Astrocyte (in vitro differentiated cells and primary cell): ENCODE results near the gene MYO3B. TPM values are rescaled to one million over a fixed set of nuclear protein-coding genes. Genes with fewer than 3 reads are reported as not detected.

ENCODE experiments used
- DNase-seq: peaks from one replicate; pipeline ENCODE4 v3.0.0-alpha.2; 2010; ENCODE audit warnings: low read depth
- FAIRE-seq: peaks from 2 replicates; lab custom pipeline; 2011; peaks lifted over from hg19 to GRCh38; lab: Jason Lieb, UNC
- H2AFZ ChIP-seq: 2 replicates; pipeline ENCODE4 v1.6.0; 2012; ENCODE audit warnings: low read depth, low read length, inconsistent platforms
- H3K27ac ChIP-seq: 2 replicates; pipeline ENCODE4 v1.5.1; 2011; ENCODE audit warnings: low read depth, low read length, inconsistent platforms
- H3K27me3 ChIP-seq: 2 replicates; pipeline ENCODE4 v1.6.0; 2011; ENCODE audit warnings: low read length, inconsistent platforms; ENCODE audit not compliant: insufficient read depth
- H3K36me3 ChIP-seq: 2 replicates; pipeline ENCODE4 v1.5.1; 2011; ENCODE audit warnings: low read length, inconsistent platforms; ENCODE audit not compliant: insufficient read depth
- H3K4me1 ChIP-seq: 2 replicates; pipeline ENCODE4 v1.5.1; 2011; ENCODE audit warnings: low read length, inconsistent platforms; ENCODE audit not compliant: insufficient read depth
- H3K4me2 ChIP-seq: 2 replicates; pipeline ENCODE4 v1.6.0; 2012; ENCODE audit warnings: low read length, inconsistent platforms
- H3K4me3 ChIP-seq: 2 replicates; pipeline ENCODE4 v1.5.1; 2011; ENCODE audit warnings: low read depth, mild to moderate bottlenecking, low read length, inconsistent platforms; ENCODE audit not compliant: insufficient read depth
- H3K79me2 ChIP-seq: 2 replicates; pipeline ENCODE4 v1.6.0; 2012; ENCODE audit warnings: mild to moderate bottlenecking, low read length, inconsistent platforms; ENCODE audit not compliant: insufficient read depth
- H3K9ac ChIP-seq: 2 replicates; pipeline ENCODE4 v1.6.0; 2012; ENCODE audit warnings: mild to moderate bottlenecking, low read length, inconsistent platforms
- H3K9me3 ChIP-seq: 2 replicates; pipeline ENCODE4 v1.5.1; 2012; ENCODE audit warnings: low read depth, mild to moderate bottlenecking, low read length, inconsistent platforms; ENCODE audit not compliant: insufficient read depth
- H4K20me1 ChIP-seq: 2 replicates; pipeline ENCODE4 v1.6.0; 2012; ENCODE audit warnings: low read length, inconsistent platforms; ENCODE audit not compliant: insufficient read depth
- H3K27ac Mint-ChIP-seq: one replicate; pipeline ENCODE4 v1.8.0; 2021; ENCODE audit warnings: mild to moderate bottlenecking, mixed read lengths; ENCODE audit not compliant: unreplicated experiment
- H3K27me3 Mint-ChIP-seq: one replicate; pipeline ENCODE4 v1.8.0; 2021; ENCODE audit warnings: low read depth, mixed read lengths; ENCODE audit not compliant: unreplicated experiment
- H3K36me3 Mint-ChIP-seq: one replicate; pipeline ENCODE4 v1.8.0; 2021; ENCODE audit warnings: low read depth, mixed read lengths; ENCODE audit not compliant: unreplicated experiment
- H3K4me1 Mint-ChIP-seq: one replicate; pipeline ENCODE4 v1.8.0; 2021; ENCODE audit warnings: low read depth, mixed read lengths; ENCODE audit not compliant: unreplicated experiment
- H3K4me3 Mint-ChIP-seq: one replicate; pipeline ENCODE4 v1.8.0; 2021; ENCODE audit warnings: mild to moderate bottlenecking, moderate library complexity, mixed read lengths; ENCODE audit not compliant: unreplicated experiment
- H3K9me3 Mint-ChIP-seq: one replicate; pipeline ENCODE4 v1.8.0; 2021; ENCODE audit warnings: mild to moderate bottlenecking, mixed read lengths; ENCODE audit not compliant: unreplicated experiment
- EZH2 ChIP-seq: IDR thresholded peaks from 2 replicates; pipeline ENCODE4 v1.6.1; 2012; ENCODE audit warnings: mild to moderate bottlenecking, low read length, inconsistent platforms; ENCODE audit not compliant: insufficient read depth
- total RNA-seq: library from RNA; stranded (reverse); gene quantifications from 2 replicates; pipeline ENCODE4 v1.2.1, GENCODE V29; 2021
- TF ChIP-seq, protein P1 (sequence below): IDR thresholded peaks from 2 replicates; pipeline ENCODE4 v1.5.1; 2011; ENCODE audit warnings: low read depth, mild to moderate bottlenecking, inconsistent platforms, low read length, moderate library complexity; ENCODE audit not compliant: insufficient read depth

MYO3B gene
- total RNA-seq, 1 donor from 2014 or later: not detected

- Histone ChIP-seq H3K79me2 (no peaks in the 10 kb centered on the region), H3K4me1 (no peaks in the 10 kb centered on the region), H3K9ac (no peak overlapping the region), H3K4me3 (no peak overlapping the region), H3K4me2 (no peak overlapping the region), H3K36me3 (no peaks in the 10 kb centered on the region), H2AFZ (no peak overlapping the region), H3K27ac (no peak overlapping the region), H4K20me1 (no peaks in the 10 kb centered on the region), H3K27me3 (peaks cover 4% of the 10 kb centered on the region), H3K9me3 (no peaks in the 10 kb centered on the region)
- TF ChIP-seq, protein P1, sequence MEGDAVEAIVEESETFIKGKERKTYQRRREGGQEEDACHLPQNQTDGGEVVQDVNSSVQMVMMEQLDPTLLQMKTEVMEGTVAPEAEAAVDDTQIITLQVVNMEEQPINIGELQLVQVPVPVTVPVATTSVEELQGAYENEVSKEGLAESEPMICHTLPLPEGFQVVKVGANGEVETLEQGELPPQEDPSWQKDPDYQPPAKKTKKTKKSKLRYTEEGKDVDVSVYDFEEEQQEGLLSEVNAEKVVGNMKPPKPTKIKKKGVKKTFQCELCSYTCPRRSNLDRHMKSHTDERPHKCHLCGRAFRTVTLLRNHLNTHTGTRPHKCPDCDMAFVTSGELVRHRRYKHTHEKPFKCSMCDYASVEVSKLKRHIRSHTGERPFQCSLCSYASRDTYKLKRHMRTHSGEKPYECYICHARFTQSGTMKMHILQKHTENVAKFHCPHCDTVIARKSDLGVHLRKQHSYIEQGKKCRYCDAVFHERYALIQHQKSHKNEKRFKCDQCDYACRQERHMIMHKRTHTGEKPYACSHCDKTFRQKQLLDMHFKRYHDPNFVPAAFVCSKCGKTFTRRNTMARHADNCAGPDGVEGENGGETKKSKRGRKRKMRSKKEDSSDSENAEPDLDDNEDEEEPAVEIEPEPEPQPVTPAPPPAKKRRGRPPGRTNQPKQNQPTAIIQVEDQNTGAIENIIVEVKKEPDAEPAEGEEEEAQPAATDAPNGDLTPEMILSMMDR: no peak
- no peak for TF ChIP-seq EZH2
- FAIRE-seq: no peak
- DNase-seq: no peak
- Mint-ChIP-seq H3K9me3 (no peaks in the 10 kb centered on the region), H3K27ac (no peak overlapping the region), H3K27me3 (peaks cover 9% of the 10 kb centered on the region), H3K4me1 (peaks cover 4% of the 10 kb centered on the region), H3K36me3 (no peaks in the 10 kb centered on the region), H3K4me3 (no peak overlapping the region)
These were observed 67.4 kb downstream of the MYO3B start for GRCh38 chr2:170245312-170245711.

DNA sequence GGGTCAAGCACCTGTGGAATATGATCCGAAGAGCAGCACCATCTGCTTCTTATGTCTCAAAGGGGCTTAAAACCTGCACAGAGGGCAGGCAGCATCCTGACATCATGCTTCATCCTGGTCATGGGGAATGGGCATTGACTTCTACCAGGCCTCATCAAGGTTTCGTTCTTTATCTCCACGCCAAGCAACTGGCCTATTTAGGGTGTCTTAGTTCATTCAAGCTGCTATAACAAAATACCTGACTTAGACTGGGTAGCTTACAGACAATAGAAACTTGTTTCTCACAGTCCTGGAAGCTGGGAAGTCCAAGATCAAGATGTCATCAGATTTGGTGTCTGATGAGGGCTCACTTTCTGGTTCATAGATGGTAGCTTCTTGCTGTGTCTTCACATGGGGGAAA lies 69.4 kb downstream of the MYO3B start:
- TF ChIP-seq, protein P1: no peak
- no peak for TF ChIP-seq EZH2
- FAIRE-seq (no peak), DNase-seq (no peak)
- H3K9me3 ChIP-seq: no peaks in the 10 kb centered on the region
- no peaks in the 10 kb centered on the region for H3K27me3 ChIP-seq
- no peak overlapping the region for H2AFZ ChIP-seq
- no peaks in the 10 kb centered on the region for H3K4me1 ChIP-seq
- H3K4me2 ChIP-seq: no peak overlapping the region
- no peaks in the 10 kb centered on the region for H3K36me3 ChIP-seq
- Mint-ChIP-seq H3K27me3 (peaks cover 2% of the 10 kb centered on the region), H3K27ac (no peak overlapping the region), H3K36me3 (no peaks in the 10 kb centered on the region), H3K4me1 (peaks cover 4% of the 10 kb centered on the region), H3K9me3 (no peaks in the 10 kb centered on the region), H3K4me3 (no peak overlapping the region)
- no peak overlapping the region for H3K4me3 ChIP-seq
- H4K20me1 ChIP-seq: no peaks in the 10 kb centered on the region
- H3K9ac ChIP-seq: no peak overlapping the region
- H3K27ac ChIP-seq: no peak overlapping the region
- no peaks in the 10 kb centered on the region for H3K79me2 ChIP-seq

DNA sequence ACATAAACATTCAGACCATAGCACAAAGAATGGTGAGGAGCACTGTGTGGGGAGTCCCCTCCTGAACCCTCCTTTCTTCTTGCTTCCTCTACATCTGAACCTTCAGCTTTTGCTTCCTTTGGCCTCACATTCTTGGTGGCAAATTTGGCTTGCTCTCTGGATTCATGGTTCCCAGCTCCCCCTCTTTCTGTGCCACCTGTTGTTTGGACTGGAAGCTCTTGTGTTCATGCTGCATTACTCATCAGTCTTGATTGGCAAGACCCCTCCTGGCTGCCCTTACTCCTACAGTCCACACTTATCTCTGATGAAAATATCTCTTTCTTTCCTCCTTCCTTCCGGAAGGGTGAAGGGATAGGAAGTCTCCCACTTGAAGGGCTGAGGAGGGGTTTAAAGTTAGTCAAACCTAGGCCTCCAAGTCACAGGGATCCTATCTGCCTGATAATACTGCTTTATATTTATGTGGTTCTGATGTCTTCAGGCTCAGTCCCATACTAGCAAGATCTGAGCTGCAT lies 70.0 kb downstream of the MYO3B start:
- no peaks in the 10 kb centered on the region for H3K4me1 ChIP-seq
- Mint-ChIP-seq H3K4me1 (peaks cover 4% of the 10 kb centered on the region), H3K4me3 (no peak overlapping the region), H3K27me3 (peaks cover 2% of the 10 kb centered on the region), H3K27ac (no peak overlapping the region), H3K9me3 (peaks cover 2% of the 10 kb centered on the region), H3K36me3 (no peaks in the 10 kb centered on the region)
- no peaks in the 10 kb centered on the region for H3K36me3 ChIP-seq
- no peak overlapping the region for H3K9ac ChIP-seq
- no peaks in the 10 kb centered on the region for H3K27me3 ChIP-seq
- no peak overlapping the region for H3K4me2 ChIP-seq
- DNase-seq: no peak
- no peak overlapping the region for H3K4me3 ChIP-seq
- no peaks in the 10 kb centered on the region for H3K79me2 ChIP-seq
- no peak overlapping the region for H3K27ac ChIP-seq
- no peak for FAIRE-seq
- H3K9me3 ChIP-seq: no peaks in the 10 kb centered on the region
- H4K20me1 ChIP-seq: no peaks in the 10 kb centered on the region
- TF ChIP-seq, protein P1: no peak
- TF ChIP-seq EZH2: no peak
- no peak overlapping the region for H2AFZ ChIP-seq
